Myocyte (in vitro differentiated cells): ENCODE measurements around the gene MYRF. TPM values are rescaled to one million over a fixed set of nuclear protein-coding genes. Genes with fewer than 3 reads are reported as not detected.

ENCODE experiments used
- DNase-seq: peaks from one replicate; pipeline ENCODE4 v3.0.0-alpha.2; 2012; ENCODE audit warnings: low read depth
- total RNA-seq: library from RNA; depleted of rRNA; stranded (reverse); fragments of >200 nt; gene quantifications from 2 replicates; pipeline ENCODE4 v1.2.3, GENCODE V29; 2014

The MYRF gene
- total RNA-seq, 1 donor from 2014 or later = 0.03 TPM

DNA sequence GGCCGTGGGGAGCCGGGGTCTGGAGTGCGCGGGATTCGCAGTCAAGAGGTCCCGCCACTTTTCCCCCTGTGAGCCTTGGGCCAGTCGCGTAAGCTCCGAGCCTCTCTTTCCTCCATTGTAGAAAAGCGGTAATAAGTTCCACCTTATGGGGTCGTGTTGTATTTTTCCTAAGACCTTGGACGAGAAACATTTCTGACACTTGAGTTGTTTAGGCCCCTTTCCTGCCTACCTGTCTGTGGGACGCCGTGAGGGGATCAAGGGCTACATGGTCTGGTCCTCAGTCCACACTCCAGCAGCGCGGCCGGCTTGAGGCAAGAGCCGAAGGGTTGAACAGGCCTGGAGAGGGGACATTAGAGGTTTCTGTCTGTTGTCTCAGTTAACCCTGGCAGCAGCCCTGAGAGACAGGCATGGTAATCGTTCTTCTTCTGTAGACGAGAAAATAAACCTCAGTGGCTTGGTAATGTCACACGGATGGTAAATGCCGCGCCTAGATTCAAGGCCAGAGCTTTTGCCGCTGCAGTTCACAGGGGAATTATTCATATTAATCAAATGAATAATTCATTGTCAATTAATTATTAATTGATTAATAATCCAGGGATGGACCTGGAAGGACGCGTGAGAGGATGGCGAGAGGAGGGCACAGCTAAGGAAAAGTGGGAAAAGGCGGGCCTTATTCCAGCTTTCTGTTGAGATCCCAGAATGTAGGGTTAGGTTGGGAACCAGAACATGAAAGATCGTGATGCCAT, 40.8 kb downstream of the MYRF start:
- DNase-seq = no peak

DNA sequence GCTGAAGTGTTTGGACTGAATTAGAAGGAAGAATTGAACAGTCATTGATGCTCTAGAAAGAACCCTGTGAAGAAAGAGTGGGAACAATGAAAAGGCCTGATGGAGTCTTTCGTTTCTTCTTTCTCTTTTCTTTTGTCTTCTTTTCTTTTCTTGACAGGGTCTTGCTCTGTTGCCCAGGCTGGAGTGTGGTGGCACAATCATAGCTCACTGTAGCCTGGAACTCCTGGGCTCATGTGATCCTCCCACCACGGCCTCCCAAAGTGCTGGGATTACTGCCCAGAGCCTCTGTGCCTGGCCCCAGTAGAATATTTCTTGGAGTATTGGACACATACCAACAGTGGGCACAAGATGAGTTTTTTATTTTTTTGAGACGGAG, 41.4 kb downstream of the MYRF start:
- no peak for DNase-seq

DNA sequence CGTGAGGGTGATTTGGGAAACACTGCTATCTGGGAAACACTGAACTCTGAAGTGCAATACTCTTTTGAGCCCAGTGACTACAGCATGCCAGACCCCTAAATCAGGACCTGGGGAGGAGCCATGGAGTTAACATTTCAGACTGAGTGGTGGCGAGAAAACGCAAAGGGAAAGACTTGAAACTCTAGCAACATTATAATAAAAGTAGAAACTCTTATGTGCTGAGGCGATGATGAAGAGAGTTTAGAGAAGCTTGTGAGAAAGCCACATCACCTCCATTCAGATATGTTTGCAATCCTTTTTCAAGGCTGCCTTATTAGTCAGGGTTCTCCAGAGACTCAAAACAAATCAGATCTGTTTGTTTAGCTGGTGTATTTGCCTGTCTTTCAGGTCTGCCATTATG, 42.1 kb downstream of the MYRF start:
- DNase-seq = no peak

DNA sequence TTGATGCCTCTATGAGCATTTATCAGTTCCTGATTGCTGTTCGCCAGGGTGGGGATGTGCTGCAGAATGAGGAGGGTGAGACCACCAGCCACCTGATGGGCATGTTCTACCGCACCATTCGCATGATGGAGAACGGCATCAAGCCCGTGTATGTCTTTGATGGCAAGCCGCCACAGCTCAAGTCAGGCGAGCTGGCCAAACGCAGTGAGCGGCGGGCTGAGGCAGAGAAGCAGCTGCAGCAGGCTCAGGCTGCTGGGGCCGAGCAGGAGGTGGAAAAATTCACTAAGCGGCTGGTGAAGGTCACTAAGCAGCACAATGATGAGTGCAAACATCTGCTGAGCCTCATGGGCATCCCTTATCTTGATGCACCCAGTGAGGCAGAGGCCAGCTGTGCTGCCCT, 43.0 kb downstream of the MYRF start:
- DNase-seq = no peak

DNA sequence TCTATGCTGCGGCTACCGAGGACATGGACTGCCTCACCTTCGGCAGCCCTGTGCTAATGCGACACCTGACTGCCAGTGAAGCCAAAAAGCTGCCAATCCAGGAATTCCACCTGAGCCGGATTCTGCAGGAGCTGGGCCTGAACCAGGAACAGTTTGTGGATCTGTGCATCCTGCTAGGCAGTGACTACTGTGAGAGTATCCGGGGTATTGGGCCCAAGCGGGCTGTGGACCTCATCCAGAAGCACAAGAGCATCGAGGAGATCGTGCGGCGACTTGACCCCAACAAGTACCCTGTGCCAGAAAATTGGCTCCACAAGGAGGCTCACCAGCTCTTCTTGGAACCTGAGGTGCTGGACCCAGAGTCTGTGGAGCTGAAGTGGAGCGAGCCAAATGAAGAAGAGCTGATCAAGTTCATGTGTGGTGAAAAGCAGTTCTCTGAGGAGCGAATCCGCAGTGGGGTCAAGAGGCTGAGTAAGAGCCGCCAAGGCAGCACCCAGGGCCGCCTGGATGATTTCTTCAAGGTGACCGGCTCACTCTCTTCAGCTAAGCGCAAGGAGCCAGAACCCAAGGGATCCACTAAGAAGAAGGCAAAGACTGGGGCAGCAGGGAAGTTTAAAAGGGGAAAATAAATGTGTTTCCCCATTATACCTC, 43.6 kb downstream of the MYRF start:
- no peak for DNase-seq

DNA sequence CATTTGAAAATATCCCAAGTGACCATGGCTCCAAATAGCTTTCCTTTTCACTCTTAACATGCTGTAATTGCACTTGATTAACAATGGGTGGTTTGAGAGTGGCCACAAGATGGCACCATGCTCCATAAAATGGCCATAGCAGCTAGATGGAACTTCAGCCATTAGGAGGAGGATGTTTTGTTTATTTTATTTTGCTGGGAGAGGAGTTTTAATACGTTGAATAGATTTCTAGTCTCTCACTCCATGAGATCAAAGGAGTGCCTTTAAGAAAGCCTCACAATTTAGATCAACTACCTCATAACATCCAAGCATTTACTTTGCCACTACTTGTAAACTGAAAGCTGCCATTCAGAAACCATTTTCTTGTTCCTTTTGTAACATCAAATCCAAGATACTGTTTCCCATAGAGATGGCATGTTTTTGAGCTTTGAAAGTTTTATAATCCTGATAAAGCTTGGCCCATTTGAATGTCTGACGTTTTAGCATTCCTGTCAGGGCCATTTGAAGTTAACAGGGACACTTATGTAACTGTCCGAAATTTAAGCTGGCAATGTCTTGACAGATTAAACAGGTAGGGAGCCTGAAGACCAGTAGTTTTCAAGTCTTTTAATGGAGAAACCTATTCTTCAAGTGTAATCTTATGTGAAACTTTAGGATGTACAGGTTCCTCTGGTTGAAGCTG, 45.0 kb downstream of the MYRF start:
- peak; percentile 82 for DNase-seq

DNA sequence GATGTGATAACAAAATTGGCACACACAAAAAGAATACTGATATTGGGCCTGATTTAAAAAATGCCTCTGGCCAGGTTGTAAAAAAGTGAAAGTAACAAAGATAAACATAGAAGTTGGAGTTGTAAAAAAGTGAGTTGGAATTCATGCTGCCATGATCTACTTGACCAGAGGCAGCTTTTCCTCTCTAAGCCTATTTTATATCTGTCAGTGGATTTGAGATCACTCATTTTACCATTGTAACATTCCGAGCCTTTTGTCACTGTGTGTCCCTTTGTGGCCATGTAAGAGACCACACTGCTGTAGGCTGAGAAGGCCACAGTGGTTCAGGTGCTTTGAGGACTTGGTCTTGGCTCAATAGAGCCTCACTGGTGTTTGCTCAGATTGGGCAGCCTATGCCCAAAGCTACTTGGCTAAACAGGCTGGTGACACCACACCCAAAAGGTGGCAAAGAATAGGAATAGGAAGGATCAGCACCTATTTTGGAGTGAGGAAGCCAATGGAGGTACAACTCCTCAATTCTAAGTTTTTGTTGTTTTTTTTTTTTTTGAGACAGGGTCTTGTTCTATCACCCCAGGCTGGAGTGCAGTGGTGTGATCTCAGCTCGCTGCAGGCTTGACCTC, 47.3 kb downstream of the MYRF start:
- no peak for DNase-seq

DNA sequence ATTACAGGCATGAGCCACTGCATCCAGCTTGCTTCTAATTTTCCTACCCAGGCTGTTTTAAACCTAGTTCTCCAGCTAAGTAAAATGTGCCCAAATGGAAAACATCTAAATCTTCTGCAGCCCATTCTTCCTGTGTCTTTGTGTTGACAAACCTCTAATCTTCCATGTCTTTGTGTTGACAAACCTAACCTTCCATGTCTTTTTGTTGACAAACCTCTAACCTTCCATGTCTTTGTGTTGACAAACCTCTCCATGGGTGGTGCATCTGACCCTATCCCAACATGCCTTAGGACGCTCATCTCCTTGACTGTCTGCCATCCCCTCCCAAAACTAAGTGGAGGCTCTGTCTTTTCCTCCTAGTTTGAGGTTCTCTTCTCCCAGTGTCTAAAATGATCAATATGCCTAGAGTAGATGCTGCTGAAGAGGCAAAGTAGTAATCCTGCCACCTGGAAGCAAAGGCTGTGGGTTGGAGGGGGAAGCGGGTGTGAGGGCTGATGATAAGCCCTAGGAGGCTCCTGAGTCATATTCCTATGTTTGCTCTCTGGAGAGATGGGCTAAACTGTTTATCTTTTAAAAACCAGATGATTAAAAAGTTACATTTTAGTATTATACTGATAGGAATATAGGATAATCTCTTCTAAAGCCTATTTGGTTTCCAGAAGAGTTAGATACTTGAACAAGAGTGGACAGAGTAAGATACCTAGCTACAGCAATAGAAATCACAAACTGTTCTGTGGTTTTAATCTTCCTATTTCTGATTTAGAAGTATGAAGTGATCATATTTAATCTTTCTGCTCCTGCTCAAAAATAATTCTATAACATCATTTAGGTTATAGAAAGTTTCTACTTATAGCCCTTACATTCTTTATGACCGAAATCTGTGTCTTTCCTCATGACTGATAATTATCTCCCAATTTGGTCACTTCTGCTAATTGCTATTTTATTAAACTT, 48.2 kb downstream of the MYRF start:
- no peak for DNase-seq

DNA sequence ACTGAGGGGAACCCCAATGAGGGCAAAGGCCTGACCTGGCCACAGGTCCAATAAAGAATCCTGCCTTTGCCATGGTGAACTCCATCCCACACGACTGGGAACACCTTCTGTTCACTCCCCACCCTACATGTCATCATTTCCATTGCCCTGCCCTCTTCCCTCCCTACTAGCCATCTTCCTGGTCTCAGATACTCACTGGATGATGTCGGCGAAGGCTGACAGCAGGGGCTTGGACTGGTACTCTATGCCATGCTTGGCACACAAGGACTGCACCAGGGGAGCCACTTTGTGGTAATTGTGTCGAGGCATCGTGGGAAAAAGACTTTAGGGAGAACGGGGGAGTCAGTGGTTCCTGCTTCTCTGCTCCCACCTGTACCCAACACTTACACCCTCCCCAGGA, 50.2 kb downstream of the MYRF start:
- no peak for DNase-seq

DNA sequence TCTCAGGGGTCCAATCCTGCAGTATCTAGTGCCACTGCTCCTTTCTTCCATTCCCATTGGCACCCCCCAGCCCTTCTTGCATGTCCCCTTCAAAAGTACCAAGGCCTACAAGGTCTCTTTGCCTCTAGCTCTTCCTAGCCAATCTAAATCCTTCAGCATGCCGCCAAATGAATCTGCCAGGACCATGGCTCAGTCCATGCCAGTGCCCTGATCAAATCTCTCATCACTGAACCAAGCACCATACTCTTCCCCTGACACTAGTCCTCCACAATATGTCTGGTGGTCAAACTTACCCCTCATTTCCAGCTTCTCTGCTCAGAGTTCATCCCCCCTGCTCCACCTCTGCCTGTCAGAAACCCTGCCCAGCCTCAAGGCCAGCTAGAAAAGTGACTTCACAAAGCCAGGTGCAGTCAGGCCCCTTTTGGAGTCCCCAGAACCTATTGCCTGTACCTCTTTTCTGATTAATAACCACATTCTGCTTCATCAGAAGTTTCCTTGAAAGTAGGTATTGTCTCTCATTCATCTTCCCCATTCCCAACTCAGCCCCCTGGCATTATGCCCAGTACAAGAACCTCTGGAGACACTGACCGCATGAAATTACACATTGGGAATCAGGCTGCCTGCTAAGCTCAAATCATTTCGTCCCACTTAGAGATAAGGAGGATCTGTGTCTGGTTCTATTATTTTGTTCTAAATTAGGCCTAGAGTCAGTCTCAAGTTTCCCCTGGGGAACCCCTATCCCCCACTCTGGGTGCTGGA, 51.6 kb downstream of the MYRF start:
- DNase-seq = no peak

DNA sequence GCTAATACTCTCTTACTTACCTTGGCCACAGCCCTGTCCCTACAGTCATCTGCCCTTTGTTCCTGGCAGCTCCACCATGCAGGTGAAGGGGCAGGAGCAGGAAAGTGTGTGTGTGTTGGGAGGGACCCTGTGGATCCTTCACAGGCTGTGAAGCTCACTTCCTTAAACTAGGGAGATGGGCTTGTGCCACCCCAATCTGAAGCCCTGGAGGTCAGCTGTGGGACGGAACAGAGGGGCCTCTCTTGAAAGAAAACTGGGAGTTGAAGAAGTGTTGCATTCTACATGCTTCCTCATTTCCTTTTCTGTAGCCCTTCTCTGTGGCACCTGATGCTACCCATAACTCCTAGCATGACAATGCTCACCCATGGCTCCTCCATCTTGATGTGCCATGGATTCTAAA, 52.7 kb downstream of the MYRF start:
- no peak for DNase-seq

DNA sequence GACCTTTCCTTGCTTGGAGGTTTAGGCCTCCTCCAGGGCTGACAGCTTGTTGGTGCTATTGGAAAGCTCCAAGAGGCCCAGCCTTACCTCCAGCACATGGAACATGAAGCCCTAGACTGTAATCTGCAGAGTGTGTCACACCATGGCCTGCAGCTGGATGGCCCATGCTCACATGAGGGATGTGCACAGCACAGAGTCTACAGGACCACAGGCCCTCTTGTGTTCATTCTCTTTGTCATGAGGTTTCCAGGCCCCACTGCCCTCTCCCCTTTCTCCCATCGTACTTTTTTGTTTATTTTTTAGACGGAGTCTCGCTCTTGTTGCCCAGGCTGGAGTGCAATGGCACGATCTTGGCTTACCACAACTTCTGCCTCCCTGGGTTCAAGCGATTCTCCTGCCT, 54.3 kb downstream of the MYRF start:
- no peak for DNase-seq

DNA sequence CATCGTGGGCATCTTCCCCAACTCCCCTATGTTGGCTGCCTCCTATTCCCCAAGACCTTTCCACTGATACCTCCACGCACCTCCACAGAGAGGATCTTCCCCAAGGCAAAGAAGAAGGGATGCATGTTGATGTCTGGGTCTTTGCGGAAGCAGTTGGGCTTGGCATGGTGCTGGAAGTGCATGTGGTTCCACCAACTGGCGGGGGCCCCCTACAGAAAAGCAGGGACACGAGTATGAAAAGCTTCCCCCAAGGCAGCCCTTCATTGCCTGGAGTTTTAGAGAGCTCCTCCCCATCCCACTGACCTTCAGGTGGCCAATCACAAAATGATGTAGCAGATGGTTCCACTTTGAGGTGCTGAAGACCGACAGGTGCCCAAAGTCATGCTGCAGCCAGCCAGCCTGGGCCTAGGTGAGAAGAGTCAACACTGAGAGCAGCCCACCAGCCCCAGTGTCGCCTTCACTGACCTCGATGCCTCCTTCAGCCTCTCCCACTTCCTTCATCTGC, 58.3 kb downstream of the MYRF start:
- DNase-seq = no peak

DNA sequence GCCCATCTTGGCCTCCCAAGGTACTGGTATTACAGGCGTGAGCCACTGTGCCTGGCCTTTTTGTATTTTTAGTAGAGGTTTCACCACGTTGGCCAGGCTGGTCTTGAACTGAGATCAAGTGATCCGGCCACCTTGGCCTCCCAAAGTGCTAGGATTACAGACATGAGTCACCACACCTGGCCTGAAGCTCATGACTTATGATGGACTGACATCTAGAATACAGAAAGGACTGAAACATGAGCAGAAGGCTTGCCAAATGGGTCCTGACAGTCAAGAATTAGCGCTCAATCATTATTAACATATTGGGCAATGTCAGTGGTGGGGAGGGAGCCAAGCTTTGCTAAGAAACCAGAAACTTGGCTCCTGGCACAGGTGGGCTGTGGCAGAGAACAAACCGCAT, 59.4 kb downstream of the MYRF start:
- no peak for DNase-seq

DNA sequence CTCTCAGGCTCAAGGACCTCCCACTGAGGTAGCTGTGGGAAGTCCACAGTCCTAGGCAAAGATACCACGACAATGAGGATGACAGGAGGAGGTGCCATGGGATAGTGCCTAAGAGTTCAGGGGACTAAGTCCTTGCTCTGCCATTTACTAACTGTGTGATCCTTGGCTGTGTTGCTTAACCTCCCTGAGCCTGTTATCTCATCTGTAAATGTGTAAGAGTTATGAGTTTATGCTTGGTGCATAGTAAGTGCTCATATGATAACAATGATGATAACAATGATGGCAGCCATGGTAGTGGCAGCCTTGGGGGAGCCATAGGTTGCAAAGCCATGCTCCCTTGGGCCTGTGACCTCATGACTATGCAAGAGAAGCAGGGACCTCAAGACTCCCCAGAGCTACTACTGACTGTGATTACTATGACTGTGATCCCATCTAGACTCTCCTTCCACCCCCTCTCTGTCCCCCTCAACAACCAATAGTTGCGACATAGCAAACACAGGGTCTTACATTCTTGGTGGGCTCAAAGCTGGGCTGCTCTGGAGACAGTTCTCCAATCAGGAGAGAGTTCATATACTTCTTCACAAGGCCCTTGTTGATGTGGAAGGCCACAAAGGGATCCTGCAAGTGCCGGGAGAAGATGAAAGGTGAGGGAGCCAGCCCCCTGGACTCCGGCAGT, 60.4 kb downstream of the MYRF start:
- DNase-seq = no peak

DNA sequence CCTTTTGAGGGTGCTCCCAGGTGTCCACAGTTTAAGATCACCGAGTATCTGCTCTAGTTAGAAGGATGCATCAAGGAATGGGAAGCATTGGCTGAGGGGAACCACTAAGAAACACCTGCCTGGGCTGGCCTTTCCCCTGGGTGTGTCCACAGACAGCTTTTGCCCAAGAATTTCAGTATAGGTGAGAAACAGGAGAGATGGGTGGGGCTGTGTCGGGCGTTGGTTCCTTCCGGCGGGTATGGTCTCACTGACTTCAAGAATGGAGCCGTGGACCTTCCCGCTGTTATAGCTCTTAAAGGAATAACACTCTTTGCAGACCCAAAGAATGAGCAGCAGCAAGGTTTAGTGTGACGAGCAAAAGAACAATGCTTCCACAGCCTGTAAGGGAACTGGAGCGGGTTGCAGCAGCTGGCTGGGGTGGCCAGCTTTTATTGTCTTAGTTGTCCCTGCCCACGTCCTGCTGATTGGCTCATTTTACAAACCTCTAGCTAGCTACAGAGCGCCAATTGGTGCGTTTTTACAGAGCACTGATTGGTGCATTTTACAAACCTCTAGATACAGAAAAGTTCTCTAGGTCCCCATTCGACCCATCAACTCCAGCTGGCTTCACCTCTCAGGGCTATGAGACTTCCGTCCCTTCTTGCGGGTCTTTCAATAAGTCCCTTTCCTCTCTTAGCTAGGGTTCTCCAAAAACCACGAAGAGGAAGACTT, 62.0 kb downstream of the MYRF start:
- DNase-seq = peak; percentile 63

DNA sequence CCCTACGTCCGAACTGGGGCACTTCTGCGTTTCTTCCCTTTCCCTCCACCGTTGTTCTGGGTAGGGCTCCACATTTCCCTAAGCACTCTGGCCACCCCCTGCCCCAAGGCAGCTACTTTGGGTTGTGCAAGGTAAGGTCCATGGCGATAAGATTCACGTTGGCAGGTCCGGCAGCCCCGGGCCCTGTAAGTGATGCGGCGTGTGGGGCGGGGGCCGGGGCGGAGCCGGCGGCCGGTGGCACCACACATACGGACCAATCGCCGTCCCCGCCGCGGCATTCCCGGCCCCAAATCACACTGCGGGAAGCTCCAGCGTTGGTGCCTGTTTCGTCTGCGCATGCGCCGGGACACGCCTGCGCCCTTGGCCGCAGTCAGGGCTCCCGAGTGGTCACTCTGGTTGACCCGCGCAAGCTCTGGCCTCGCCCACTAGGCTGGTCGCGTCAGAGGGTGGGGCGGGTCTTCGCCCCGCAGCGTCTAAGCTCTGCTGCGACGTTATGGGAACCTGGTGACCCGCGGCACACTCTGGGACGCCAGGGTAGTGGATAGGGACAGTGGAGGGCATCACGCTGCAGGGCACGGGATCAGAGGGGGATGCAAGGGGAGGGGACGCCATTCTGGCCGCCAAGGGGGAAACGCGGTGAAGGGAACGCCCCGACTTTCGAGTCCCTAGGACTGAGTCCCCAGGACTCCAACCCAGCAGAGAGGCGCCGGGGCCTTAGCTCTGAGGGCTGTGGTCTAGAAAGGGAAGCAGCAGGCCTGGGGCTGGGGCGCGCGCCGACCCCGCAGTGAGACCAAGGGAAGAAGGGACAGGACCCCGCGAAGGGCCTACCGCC, 62.7 kb downstream of the MYRF start:
- peak; percentile 98 for DNase-seq
